KOPT-K1 (cell line): ENCODE measurements around the gene TDRD7.
"Not testable (repeated sequence)": the region's sequence is repeated elsewhere in the genome, so short reads cannot be mapped to it uniquely, and the experiment has no call there.

ENCODE experiments used
- H3K27ac ChIP-seq: fragments of 200-600 bp; sonication (generic); 2 replicates; pipeline ENCODE4 v1.5.1; 2016; ENCODE audit warnings: antibody characterized with exemption, mild to moderate bottlenecking, low read depth, low read length; ENCODE audit not compliant: poor library complexity, severe bottlenecking
- H3K36me3 ChIP-seq: fragments of 200-600 bp; sonication (generic); 2 replicates; pipeline ENCODE4 v1.5.1; 2017; ENCODE audit warnings: antibody characterized with exemption, mild to moderate bottlenecking, low read length, moderate library complexity; ENCODE audit not compliant: insufficient read depth
- H3K9me3 ChIP-seq: fragments of 200-600 bp; sonication (generic); 2 replicates; pipeline ENCODE4 v1.5.1; 2017; ENCODE audit warnings: antibody characterized with exemption, low read length, mild to moderate bottlenecking; ENCODE audit not compliant: insufficient read depth, poor library complexity, severe bottlenecking

TDRD7 gene

GRCh38 chr9:97498846-97499245, 87.0 kb downstream of the TDRD7 start:
- H3K27ac ChIP-seq, H3K36me3 ChIP-seq, H3K9me3 ChIP-seq: not testable (repeated sequence)

GRCh38 chr9:97500263-97500662, 88.4 kb downstream of the TDRD7 start:
- Histone ChIP-seq H3K9me3 (no peaks in the 10 kb centered on the region), H3K36me3 (no peaks in the 10 kb centered on the region), H3K27ac (no peak overlapping the region)

GRCh38 chr9:97500765-97501176, 88.9 kb downstream of the TDRD7 start:
- no peaks in the 10 kb centered on the region for H3K36me3 ChIP-seq
- H3K9me3 ChIP-seq, result no peaks in the 10 kb centered on the region
- H3K27ac ChIP-seq, result no peak overlapping the region

- H3K27ac ChIP-seq, result no peak within 1 kb of the TSS
- H3K9me3 ChIP-seq, result no peaks in the 10 kb centered on the region
- no peaks in the 10 kb centered on the region for H3K36me3 ChIP-seq
Observed at GRCh38 chr9:97501177-97501971, 89.5 kb downstream of the TDRD7 start, which contains the start of gene TMOD1. TSS of gene TMOD1 (plus strand) at chr9:97501666. CDS start at chr9:97524189, 22,523 bp downstream.

GRCh38 chr9:97501972-97502221, 90.0 kb downstream of the TDRD7 start:
- H3K9me3 ChIP-seq, result no peaks in the 10 kb centered on the region
- H3K27ac ChIP-seq, result no peak overlapping the region
- H3K36me3 ChIP-seq, result no peaks in the 10 kb centered on the region

GRCh38 chr9:97502222-97502983, 90.5 kb downstream of the TDRD7 start:
- Histone ChIP-seq H3K9me3 (no peaks in the 10 kb centered on the region), H3K27ac (no peak overlapping the region), H3K36me3 (no peaks in the 10 kb centered on the region)

- Histone ChIP-seq H3K27ac (no peak overlapping the region), H3K9me3 (no peaks in the 10 kb centered on the region)
Observed at GRCh38 chr9:97502984-97503861, 91.3 kb downstream of the TDRD7 start.

GRCh38 chr9:97503862-97504210, 91.9 kb downstream of the TDRD7 start:
- Histone ChIP-seq H3K27ac (no peak overlapping the region), H3K9me3 (no peaks in the 10 kb centered on the region), H3K36me3 (no peaks in the 10 kb centered on the region)

More at GRCh38 chr9:97502984-97503861, 91.3 kb downstream of the TDRD7 start:
- no peaks in the 10 kb centered on the region for H3K36me3 ChIP-seq

GRCh38 chr9:97504381-97505216, 92.7 kb downstream of the TDRD7 start:
- Histone ChIP-seq H3K36me3 (no peaks in the 10 kb centered on the region), H3K27ac (no peak overlapping the region), H3K9me3 (no peaks in the 10 kb centered on the region)

- Histone ChIP-seq H3K36me3 (no peaks in the 10 kb centered on the region), H3K9me3 (no peaks in the 10 kb centered on the region), H3K27ac (no peak overlapping the region)
Observed at GRCh38 chr9:97505845-97506244, 93.9 kb downstream of the TDRD7 start.

- Histone ChIP-seq H3K27ac (no peak overlapping the region), H3K9me3 (no peaks in the 10 kb centered on the region), H3K36me3 (no peaks in the 10 kb centered on the region)
Observed at GRCh38 chr9:97506306-97506705, 94.4 kb downstream of the TDRD7 start.

- H3K27ac ChIP-seq, result no peak overlapping the region
- no peaks in the 10 kb centered on the region for H3K9me3 ChIP-seq
- H3K36me3 ChIP-seq, result no peaks in the 10 kb centered on the region
Observed at GRCh38 chr9:97506787-97507186, 94.9 kb downstream of the TDRD7 start.

- H3K36me3 ChIP-seq, result no peaks in the 10 kb centered on the region
- no peak overlapping the region for H3K27ac ChIP-seq
- no peaks in the 10 kb centered on the region for H3K9me3 ChIP-seq
Observed at GRCh38 chr9:97507428-97507984, 95.6 kb downstream of the TDRD7 start.

GRCh38 chr9:97508852-97509251, 97.0 kb downstream of the TDRD7 start:
- Histone ChIP-seq H3K36me3 (no peaks in the 10 kb centered on the region), H3K9me3 (no peaks in the 10 kb centered on the region), H3K27ac (no peak overlapping the region)
